Uterus (tissue), 2 donors: ENCODE measurements around the gene EXOC3L2.

ENCODE experiments used
- POLR2A ChIP-seq, 2 donors: fragments of 450-650 bp; IDR thresholded peaks; one replicate each; pipeline ENCODE4 v1.6.1; 2016; ENCODE audit warnings: antibody characterized with exemption in 2 of 2, mild to moderate bottlenecking in 1 of 2, moderate library complexity in 1 of 2
- TF ChIP-seq, protein P1 (sequence below), 4 experiments: fragments of 200-600 bp in 2 of 4; fragments of 450-650 bp in 2 of 4; sonication (generic) in 2 of 4; IDR thresholded peaks; one replicate each; pipeline ENCODE4 v1.5.1; 2016 to 2019; ENCODE audit warnings: antibody characterized with exemption in 4 of 4, mild to moderate bottlenecking in 2 of 4, moderate library complexity in 1 of 4

- TF ChIP-seq, protein P1, sequence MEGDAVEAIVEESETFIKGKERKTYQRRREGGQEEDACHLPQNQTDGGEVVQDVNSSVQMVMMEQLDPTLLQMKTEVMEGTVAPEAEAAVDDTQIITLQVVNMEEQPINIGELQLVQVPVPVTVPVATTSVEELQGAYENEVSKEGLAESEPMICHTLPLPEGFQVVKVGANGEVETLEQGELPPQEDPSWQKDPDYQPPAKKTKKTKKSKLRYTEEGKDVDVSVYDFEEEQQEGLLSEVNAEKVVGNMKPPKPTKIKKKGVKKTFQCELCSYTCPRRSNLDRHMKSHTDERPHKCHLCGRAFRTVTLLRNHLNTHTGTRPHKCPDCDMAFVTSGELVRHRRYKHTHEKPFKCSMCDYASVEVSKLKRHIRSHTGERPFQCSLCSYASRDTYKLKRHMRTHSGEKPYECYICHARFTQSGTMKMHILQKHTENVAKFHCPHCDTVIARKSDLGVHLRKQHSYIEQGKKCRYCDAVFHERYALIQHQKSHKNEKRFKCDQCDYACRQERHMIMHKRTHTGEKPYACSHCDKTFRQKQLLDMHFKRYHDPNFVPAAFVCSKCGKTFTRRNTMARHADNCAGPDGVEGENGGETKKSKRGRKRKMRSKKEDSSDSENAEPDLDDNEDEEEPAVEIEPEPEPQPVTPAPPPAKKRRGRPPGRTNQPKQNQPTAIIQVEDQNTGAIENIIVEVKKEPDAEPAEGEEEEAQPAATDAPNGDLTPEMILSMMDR (IDR thresholded peaks at IDR 0.05), result no peak
- TF ChIP-seq POLR2A (IDR thresholded peaks at IDR 0.05), result no peak
Measured at GRCh38 chr19:45172173-45172572, 73.0 kb downstream of the EXOC3L2 start.
